Epithelial cell of esophagus (primary cell): ENCODE measurements around the gene PLBD2.

Source experiments
- DNase-seq: peaks from one replicate; pipeline ENCODE4 v3.0.0; 2010; ENCODE audit warnings: low read depth
- H3K4me3 ChIP-seq: 2 replicates; pipeline ENCODE4 v1.5.1; 2011; ENCODE audit warnings: mild to moderate bottlenecking, low read length, control low read depth
- TF ChIP-seq, protein P1 (sequence below): IDR thresholded peaks from 2 replicates; pipeline ENCODE4 v1.5.1; 2011; ENCODE audit warnings: low read depth, mild to moderate bottlenecking, low read length, control low read depth, inconsistent platforms; ENCODE audit not compliant: insufficient read depth; ENCODE audit errors: missing control alignments

PLBD2 gene

DNA sequence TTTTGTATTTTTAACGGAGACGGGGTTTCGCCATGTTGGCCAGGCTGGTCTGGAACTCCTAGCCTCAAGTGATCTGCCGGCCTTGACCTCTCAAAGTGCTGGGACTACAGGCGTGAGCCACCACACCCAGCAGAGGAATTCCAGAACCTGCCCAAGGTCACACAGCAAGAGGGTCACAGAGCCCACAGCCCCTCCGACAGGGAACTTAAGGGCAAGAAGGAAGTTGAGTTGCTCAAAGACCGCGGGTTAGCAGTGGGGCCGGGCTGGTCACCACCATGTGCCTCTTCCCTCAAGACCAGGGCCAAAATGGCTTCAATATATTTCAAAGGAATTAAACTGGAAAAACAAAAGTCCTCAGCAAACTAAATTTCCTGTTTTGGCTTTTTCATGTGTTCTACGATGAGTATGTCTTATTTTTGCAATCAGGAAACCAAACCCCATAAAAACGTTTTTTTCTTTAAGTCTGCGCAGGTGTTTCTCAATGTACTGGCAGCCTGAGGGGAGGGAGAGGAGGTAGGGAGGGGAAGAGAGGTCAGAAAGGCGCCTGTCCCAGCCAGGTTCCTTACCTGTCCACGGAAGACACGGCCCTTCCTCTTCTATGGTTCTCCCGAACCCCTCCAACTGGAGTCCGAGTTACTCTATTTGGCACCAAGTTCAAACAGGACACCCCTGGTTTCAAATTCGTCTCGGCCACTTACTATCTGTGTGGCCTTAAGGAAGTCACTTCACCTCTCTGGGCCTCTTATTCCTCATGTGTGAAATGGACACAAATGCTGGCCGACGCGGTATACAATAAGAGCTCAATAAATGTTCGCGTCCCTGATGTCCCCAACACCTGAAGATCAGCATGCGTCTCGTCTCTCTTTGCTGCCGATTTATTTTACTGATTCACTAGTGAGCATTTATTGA lies 24.3 kb upstream of the PLBD2 start:
- peak; percentile 30 for DNase-seq
- TF ChIP-seq, protein P1, sequence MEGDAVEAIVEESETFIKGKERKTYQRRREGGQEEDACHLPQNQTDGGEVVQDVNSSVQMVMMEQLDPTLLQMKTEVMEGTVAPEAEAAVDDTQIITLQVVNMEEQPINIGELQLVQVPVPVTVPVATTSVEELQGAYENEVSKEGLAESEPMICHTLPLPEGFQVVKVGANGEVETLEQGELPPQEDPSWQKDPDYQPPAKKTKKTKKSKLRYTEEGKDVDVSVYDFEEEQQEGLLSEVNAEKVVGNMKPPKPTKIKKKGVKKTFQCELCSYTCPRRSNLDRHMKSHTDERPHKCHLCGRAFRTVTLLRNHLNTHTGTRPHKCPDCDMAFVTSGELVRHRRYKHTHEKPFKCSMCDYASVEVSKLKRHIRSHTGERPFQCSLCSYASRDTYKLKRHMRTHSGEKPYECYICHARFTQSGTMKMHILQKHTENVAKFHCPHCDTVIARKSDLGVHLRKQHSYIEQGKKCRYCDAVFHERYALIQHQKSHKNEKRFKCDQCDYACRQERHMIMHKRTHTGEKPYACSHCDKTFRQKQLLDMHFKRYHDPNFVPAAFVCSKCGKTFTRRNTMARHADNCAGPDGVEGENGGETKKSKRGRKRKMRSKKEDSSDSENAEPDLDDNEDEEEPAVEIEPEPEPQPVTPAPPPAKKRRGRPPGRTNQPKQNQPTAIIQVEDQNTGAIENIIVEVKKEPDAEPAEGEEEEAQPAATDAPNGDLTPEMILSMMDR, result no peak
- H3K4me3 ChIP-seq, result peak overlapping the region; percentile 71

DNA sequence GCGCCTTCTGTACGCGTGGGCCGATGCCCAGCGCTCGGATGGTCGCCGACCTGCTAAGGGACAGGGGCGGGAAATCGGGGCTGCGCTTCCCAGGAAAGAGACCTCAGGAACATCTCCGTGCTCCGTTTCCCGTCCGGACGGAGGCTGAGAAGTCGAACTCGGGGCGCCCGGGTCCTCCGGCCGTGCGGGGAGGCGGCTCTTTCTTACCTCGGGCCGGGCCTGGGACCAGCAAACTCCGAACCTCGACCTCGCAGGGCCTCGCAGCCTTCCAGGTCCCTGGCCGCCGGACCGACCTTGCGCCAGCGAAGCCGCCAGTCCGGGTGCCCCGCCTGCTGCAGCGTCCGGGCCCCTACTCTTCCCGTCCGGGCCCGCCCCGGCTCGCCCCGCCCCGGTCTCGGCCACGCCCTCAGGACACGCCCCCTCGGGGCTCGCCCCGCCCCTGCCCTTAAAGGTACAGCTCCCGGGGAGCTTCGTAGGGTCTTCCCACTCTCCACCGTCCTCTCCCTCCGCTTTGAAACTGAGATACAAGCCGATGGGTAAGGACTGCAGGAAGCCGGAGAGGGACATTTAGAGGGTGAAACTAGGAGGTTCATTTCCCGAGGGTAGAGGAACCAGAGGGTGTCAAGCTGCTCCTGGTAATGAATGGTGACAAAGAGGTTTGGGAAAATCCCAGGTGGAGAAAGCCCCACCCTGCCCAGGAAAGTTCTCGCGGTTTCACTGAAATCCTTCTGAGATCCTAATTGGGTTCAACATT lies 23.4 kb upstream of the PLBD2 start, which contains the start of gene SLC8B1:
Gene SLC8B1 (minus strand): TSS at position 324 of the 754 bp plus-strand sequence. CDS start 2,231 bp downstream, outside the sequence.
- DNase-seq, result peak; percentile 84
- H3K4me3 ChIP-seq, result peak within 1 kb of the TSS; percentile 71
- TF ChIP-seq, protein P1, result no peak

DNA sequence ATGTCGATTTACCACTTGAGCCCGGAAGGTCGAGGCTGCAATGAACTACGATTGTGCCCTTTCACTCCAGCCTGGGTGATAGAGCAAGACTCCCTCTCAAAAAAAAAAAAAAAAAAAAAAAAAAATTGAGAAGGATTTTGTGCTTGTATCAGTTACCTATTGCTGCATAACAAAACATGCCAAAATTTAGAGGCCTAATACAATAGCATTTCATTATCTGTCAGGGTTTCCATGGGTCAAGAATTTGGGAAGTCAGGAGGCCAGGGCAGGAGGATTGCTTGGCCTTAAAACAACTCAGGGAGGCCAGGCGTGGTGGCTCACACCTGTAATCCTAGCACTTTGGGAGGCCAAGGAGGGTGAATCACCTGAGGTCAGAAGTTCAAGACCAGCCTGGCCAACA lies 18.8 kb upstream of the PLBD2 start:
- TF ChIP-seq, protein P1, result no peak
- no peak for DNase-seq
- no peak overlapping the region for H3K4me3 ChIP-seq

DNA sequence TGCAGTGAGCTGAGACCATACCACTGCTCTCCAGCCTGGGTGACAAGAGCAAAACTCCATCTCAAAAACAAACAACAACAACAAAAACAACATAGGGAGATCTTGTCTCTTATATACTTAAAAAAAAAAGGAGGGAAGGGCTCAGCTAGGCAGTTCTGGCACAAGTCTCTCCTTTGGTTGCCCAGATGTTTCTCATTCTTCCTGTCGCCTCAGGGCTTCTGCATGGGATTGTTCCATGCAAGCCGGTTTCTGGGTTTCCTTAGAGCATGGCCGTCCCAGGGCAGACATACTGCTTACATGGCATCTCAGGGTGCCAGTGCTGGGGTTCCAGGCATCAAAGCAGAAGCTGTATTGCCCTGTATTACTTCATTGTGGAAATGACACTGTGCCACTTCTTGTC lies 18.3 kb upstream of the PLBD2 start:
- no peak for DNase-seq
- TF ChIP-seq, protein P1, result no peak
- H3K4me3 ChIP-seq, result no peak overlapping the region

DNA sequence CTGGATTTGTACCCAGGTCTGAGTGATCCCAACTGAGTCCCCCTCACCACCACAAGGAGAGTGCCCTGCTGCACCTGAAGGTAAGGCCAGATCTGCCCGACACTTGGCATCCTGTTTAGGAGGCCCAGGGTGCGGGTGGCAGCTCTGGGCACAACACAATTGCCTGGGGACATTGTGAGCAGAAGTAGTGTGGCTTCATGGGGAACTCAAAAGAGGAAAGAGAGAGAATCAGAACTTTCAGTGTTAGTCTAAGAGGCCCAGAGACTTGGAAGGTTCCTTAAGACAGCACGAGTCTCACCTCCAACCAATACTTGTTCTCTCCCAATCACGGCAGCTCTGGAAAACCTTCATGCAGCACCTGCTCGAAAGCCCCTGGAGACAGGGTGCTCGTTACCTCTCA lies 16.9 kb upstream of the PLBD2 start:
- H3K4me3 ChIP-seq, result no peak overlapping the region
- no peak for DNase-seq
- TF ChIP-seq, protein P1, result no peak

DNA sequence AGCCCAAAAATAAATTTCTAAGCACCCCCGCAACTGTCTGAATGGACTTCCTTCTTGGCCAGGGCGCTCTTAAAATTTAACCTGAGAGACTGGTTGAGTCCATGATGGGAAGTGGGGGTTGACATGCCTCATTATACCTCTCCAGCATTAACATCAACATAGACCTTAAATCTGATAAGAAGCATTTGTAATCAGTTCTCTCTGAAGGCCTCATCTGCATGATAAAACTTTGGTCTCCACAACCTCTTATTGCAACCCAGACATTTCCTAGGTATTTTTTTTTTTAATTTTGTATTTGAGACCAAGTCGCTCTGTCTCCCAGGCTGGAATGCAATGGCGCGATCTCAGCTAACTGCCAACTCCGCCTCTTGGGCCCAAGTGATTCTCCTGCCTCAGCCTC lies 13.1 kb upstream of the PLBD2 start:
- TF ChIP-seq, protein P1, result no peak
- no peak overlapping the region for H3K4me3 ChIP-seq
- DNase-seq, result no peak
